MM.1S (cell line): ENCODE measurements around the gene PRIM1.

Experiments used
- DNase-seq: peaks from one replicate; pipeline ENCODE4 v3.0.0-alpha.2; 2015
- H2AFZ ChIP-seq: fragments of 300-600 bp; sonication (generic); 2 replicates; pipeline ENCODE4 v1.6.0; 2016; ENCODE audit warnings: antibody characterized with exemption, low read length
- H3F3A ChIP-seq: fragments of 300-600 bp; sonication (generic); 2 replicates; pipeline ENCODE4 v1.6.1; 2016; ENCODE audit warnings: mild to moderate bottlenecking, antibody characterized with exemption, low read length, moderate library complexity, mixed read lengths; ENCODE audit not compliant: insufficient read depth
- H3K27ac ChIP-seq: fragments of 300-600 bp; sonication (generic); 2 replicates; pipeline ENCODE4 v1.5.1; 2016; ENCODE audit warnings: mild to moderate bottlenecking, low read length
- H3K27me3 ChIP-seq: fragments of 300-600 bp; sonication (generic); replicated peaks from 2 replicates; pipeline ENCODE4 v1.6.0; 2016; ENCODE audit warnings: low read length; ENCODE audit not compliant: insufficient read depth
- H3K36me3 ChIP-seq: fragments of 300-600 bp; sonication (generic); replicated peaks from 2 replicates; pipeline ENCODE4 v1.6.1; 2016; ENCODE audit warnings: mild to moderate bottlenecking, low read length, mixed read lengths; ENCODE audit not compliant: insufficient read depth
- H3K4me1 ChIP-seq: fragments of 300-600 bp; sonication (generic); 2 replicates; pipeline ENCODE4 v1.6.1; 2016; ENCODE audit warnings: low read length, mixed read lengths
- H3K4me2 ChIP-seq: fragments of 300-600 bp; sonication (generic); 2 replicates; pipeline ENCODE4 v1.6.0; 2016; ENCODE audit warnings: low read depth, low read length
- H3K4me3 ChIP-seq: fragments of 300-600 bp; sonication (generic); 2 replicates; pipeline ENCODE4 v1.5.1; 2016; ENCODE audit warnings: low read length, mixed read lengths
- H3K79me2 ChIP-seq: fragments of 300-600 bp; sonication (generic); 2 replicates; pipeline ENCODE4 v1.6.1; 2016; ENCODE audit warnings: mixed run types, low read length, mixed read lengths
- H3K9ac ChIP-seq: fragments of 300-600 bp; sonication (generic); 2 replicates; pipeline ENCODE4 v1.6.1; 2016; ENCODE audit warnings: low read length, mixed read lengths
- H3K9me2 ChIP-seq: fragments of 300-600 bp; sonication (generic); replicated peaks from 2 replicates; pipeline ENCODE4 v1.6.1; 2016; ENCODE audit warnings: mild to moderate bottlenecking, low read length, mixed read lengths; ENCODE audit not compliant: insufficient read depth
- H3K9me3 ChIP-seq: fragments of 300-600 bp; sonication (generic); replicated peaks from 2 replicates; pipeline ENCODE4 v1.6.1; 2016; ENCODE audit warnings: mild to moderate bottlenecking, low read length, mixed read lengths; ENCODE audit not compliant: insufficient read depth
- H4K20me1 ChIP-seq: fragments of 300-600 bp; sonication (generic); 2 replicates; pipeline ENCODE4 v1.6.1; 2016; ENCODE audit warnings: mild to moderate bottlenecking, low read length, moderate library complexity, mixed read lengths; ENCODE audit not compliant: insufficient read depth
- CTCF ChIP-seq: fragments of 300-600 bp; sonication (generic); IDR thresholded peaks from 2 replicates; pipeline ENCODE4 v1.5.1; 2016; ENCODE audit warnings: antibody characterized with exemption, low read length, mixed read lengths
- EZH2 ChIP-seq: fragments of 300-600 bp; sonication (generic); optimal IDR thresholded peaks from 2 replicates; pipeline ENCODE3; 2017; ENCODE audit warnings: low read depth, mild to moderate bottlenecking, antibody characterized with exemption, low read length, mixed read lengths
- EZH2phosphoT487 ChIP-seq: fragments of 300-600 bp; sonication (generic); IDR thresholded peaks from 2 replicates; pipeline ENCODE4 v1.6.1; 2018; ENCODE audit warnings: antibody characterized with exemption, low read length

PRIM1 gene

GRCh38 chr12:56723889-56724700 is 28.0 kb downstream of the PRIM1 start:
- H3K9ac ChIP-seq, result peak overlapping the region; percentile 96
- H3K9me3 ChIP-seq, result no peaks in the 10 kb centered on the region
- H2AFZ ChIP-seq, result no peak overlapping the region
- H3K4me3 ChIP-seq, result peak overlapping the region; percentile 91
- H3K9me2 ChIP-seq, result no peaks in the 10 kb centered on the region
- H3K27me3 ChIP-seq, result no peaks in the 10 kb centered on the region
- H3K4me2 ChIP-seq, result peak overlapping the region; percentile 62
- TF ChIP-seq CTCF, result no peak
- no peak for TF ChIP-seq EZH2phosphoT487
- no peak for TF ChIP-seq EZH2
- peaks cover 37% of the 10 kb centered on the region for H4K20me1 ChIP-seq
- H3K4me1 ChIP-seq, result peaks cover 41% of the 10 kb centered on the region
- peaks cover 66% of the 10 kb centered on the region for H3K79me2 ChIP-seq
- peak overlapping the region; percentile 75 for H3K27ac ChIP-seq
- H3K36me3 ChIP-seq, result no peaks in the 10 kb centered on the region; the same call in 1 of the 2 replicates
- peaks cover 61% of the 10 kb centered on the region for H3F3A ChIP-seq
- DNase-seq, result peak; percentile 45

GRCh38 chr12:56723352-56723751 is 28.8 kb downstream of the PRIM1 start:
- Histone ChIP-seq H3K27me3 (no peaks in the 10 kb centered on the region), H2AFZ (no peak overlapping the region), H3F3A (peaks cover 65% of the 10 kb centered on the region), H4K20me1 (peaks cover 42% of the 10 kb centered on the region), H3K4me3 (peak overlapping the region; percentile 91), H3K9me2 (no peaks in the 10 kb centered on the region), H3K4me2 (peak overlapping the region; percentile 62), H3K4me1 (peaks cover 48% of the 10 kb centered on the region), H3K9me3 (no peaks in the 10 kb centered on the region), H3K36me3 (no peaks in the 10 kb centered on the region; the same call in 1 of the 2 replicates), H3K9ac (peak overlapping the region; percentile 96; the same call in 1 of the 2 replicates), H3K27ac (peak overlapping the region; percentile 75; the same call in 1 of the 2 replicates), H3K79me2 (peaks cover 73% of the 10 kb centered on the region)
- DNase-seq, result no peak
- no peak for TF ChIP-seq EZH2phosphoT487
- TF ChIP-seq CTCF, result no peak
- TF ChIP-seq EZH2, result no peak

DNA sequence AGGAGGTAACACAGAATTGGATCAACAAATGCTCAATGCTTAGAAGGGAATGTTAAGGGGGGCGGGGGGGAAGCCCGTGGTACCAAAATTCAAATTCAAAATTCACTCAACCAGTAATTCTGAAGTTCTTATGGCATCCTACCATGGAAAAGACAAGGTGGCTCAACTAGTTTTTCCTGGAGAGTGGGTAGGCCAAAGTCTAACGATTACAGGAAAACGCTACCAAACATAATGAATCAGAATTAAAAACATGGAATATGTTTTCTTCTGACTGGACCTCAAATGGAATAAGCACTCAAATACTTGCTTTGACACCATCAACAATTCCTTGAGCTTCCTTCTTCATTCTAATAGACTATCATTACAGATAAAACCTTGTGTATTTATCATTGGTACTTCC is 29.3 kb downstream of the PRIM1 start:
- DNase-seq, result no peak
- H3K4me3 ChIP-seq, result peak overlapping the region; percentile 91
- peak overlapping the region; percentile 96; the same call in 1 of the 2 replicates for H3K9ac ChIP-seq
- H2AFZ ChIP-seq, result no peak overlapping the region
- peaks cover 51% of the 10 kb centered on the region for H3K4me1 ChIP-seq
- H4K20me1 ChIP-seq, result peaks cover 42% of the 10 kb centered on the region
- H3K9me3 ChIP-seq, result no peaks in the 10 kb centered on the region
- peak overlapping the region; percentile 75; the same call in 1 of the 2 replicates for H3K27ac ChIP-seq
- H3F3A ChIP-seq, result peaks cover 65% of the 10 kb centered on the region
- H3K9me2 ChIP-seq, result no peaks in the 10 kb centered on the region
- H3K4me2 ChIP-seq, result peak overlapping the region; percentile 62
- peaks cover 77% of the 10 kb centered on the region for H3K79me2 ChIP-seq
- TF ChIP-seq EZH2 (no peak), CTCF (no peak), EZH2phosphoT487 (no peak)
- no peaks in the 10 kb centered on the region for H3K27me3 ChIP-seq
- H3K36me3 ChIP-seq, result no peaks in the 10 kb centered on the region; the same call in 1 of the 2 replicates
